GM19043 (cell line): Measurements from ENCODE around the gene GRID1.

Experiments
- ATAC-seq: cut with Tn5 transposase; IDR thresholded peaks from one replicate; pipeline ENCODE4 v1.9.1; 2021; ENCODE audit warnings: low read depth; ENCODE audit not compliant: unreplicated experiment

The GRID1 gene

GRCh38 chr10:85926986-85927385 lies 439.6 kb downstream of the GRID1 start:
- ATAC-seq = no peak

GRCh38 chr10:85926136-85926535 lies 440.5 kb downstream of the GRID1 start:
- no peak for ATAC-seq

GRCh38 chr10:85925201-85925750 lies 441.3 kb downstream of the GRID1 start:
- ATAC-seq = no peak

- no peak for ATAC-seq
Measured at GRCh38 chr10:85924382-85925102, 442.1 kb downstream of the GRID1 start.

GRCh38 chr10:85922356-85923129 lies 444.1 kb downstream of the GRID1 start:
- ATAC-seq = no peak

- no peak for ATAC-seq
Measured at GRCh38 chr10:85921789-85922188, 444.8 kb downstream of the GRID1 start.

- no peak for ATAC-seq
Measured at GRCh38 chr10:85920311-85920710, 446.3 kb downstream of the GRID1 start.

GRCh38 chr10:85919491-85920021 lies 447.0 kb downstream of the GRID1 start:
- ATAC-seq = no peak

- no peak for ATAC-seq
Measured at GRCh38 chr10:85918371-85918770, 448.2 kb downstream of the GRID1 start.

- ATAC-seq = no peak
Measured at GRCh38 chr10:85917601-85918000, 449.0 kb downstream of the GRID1 start.

GRCh38 chr10:85916994-85917573 lies 449.5 kb downstream of the GRID1 start:
- ATAC-seq = no peak

GRCh38 chr10:85916286-85916685 lies 450.3 kb downstream of the GRID1 start:
- no peak for ATAC-seq

- ATAC-seq = no peak
Measured at GRCh38 chr10:85915245-85915846, 451.2 kb downstream of the GRID1 start.

GRCh38 chr10:85914720-85915119 lies 451.9 kb downstream of the GRID1 start:
- ATAC-seq = no peak

GRCh38 chr10:85908462-85908861 lies 458.1 kb downstream of the GRID1 start:
- ATAC-seq = no peak

GRCh38 chr10:85902051-85902450 lies 464.5 kb downstream of the GRID1 start:
- no peak for ATAC-seq

- ATAC-seq = no peak
Measured at GRCh38 chr10:85901599-85901998, 465.0 kb downstream of the GRID1 start.

GRCh38 chr10:85900487-85900886 lies 466.1 kb downstream of the GRID1 start:
- ATAC-seq = no peak

GRCh38 chr10:85900061-85900460 lies 466.5 kb downstream of the GRID1 start:
- ATAC-seq = no peak

- ATAC-seq = no peak
Measured at GRCh38 chr10:85891472-85891871, 475.1 kb downstream of the GRID1 start.

- ATAC-seq = no peak
Measured at GRCh38 chr10:85888559-85888958, 478.0 kb downstream of the GRID1 start.
